HG02763 (cell line): ENCODE data around the gene NCAM1.
"Not testable (repeated sequence)": the region's sequence is repeated elsewhere in the genome, so short reads cannot be mapped to it uniquely, and the experiment has no call there.

Experiments
- ATAC-seq: cut with Tn5 transposase; IDR thresholded peaks from one replicate; pipeline ENCODE4 v1.9.1; 2021; ENCODE audit warnings: mild to moderate bottlenecking, moderate library complexity; ENCODE audit not compliant: unreplicated experiment

The NCAM1 gene

DNA sequence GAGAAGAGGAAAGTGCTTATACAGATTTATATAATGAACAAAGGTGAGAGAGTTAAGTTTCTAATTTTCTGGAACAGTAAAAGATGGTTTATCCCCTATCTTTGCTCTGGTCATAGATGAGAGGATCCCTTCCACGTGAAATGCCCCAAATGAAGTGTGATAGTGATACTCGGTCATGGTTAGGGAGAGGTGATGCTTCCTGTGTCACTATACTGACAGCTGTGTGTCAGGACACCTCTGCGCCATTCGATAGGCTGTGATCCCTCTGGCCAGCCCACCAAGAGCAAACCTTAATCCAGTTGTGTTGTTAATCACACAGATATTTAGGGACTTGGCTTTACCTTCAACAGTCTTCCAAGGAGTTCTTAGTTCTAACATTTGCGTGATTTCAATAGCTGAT is 57.7 kb downstream of the NCAM1 start:
- ATAC-seq, result no peak

DNA sequence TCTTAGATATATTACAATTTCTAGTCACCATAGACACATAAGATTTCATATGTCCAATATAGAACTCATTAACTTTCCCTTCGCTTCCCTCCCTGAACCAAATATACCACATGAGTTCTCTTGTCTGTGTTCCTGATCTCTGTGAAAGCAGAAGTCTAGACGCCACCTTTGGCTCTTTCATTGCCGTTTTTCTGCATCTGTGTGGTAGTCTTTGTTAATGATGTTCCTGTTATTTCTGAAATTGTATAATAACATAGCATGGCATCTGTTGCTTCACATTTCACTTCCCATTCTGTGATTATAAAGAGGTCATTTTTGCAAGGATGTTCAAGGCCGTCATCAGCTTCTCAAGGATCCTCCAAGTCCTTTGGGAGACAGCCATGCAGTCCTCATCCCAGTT is 58.5 kb downstream of the NCAM1 start:
- no peak for ATAC-seq

DNA sequence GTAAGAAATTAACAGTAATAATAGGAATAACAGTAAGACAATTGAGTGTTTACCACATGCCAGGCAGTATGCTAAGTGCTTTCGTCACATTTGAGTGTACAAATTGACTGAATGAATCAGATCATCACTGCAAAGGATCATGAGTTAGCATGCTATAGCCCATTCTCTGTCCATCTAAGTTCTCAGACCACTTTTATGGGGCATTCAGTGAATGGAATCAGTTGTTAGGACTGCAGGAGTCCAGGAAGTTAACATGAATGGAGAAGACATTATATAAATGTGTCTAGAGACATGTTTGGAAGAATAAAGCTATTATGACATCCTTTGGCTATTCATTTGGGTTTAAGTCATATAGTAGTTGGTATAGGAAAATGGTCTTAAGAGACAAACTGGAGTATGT is 59.9 kb downstream of the NCAM1 start:
- ATAC-seq, result no peak

GRCh38 chr11:113022262-113022661 is 61.0 kb downstream of the NCAM1 start:
- no peak for ATAC-seq

- no peak for ATAC-seq
Observed at GRCh38 chr11:113023228-113023627, 62.0 kb downstream of the NCAM1 start.

- ATAC-seq, result no peak
Observed at GRCh38 chr11:113023986-113024385, 62.8 kb downstream of the NCAM1 start.

- ATAC-seq, result no peak
Observed at GRCh38 chr11:113026778-113027177, 65.6 kb downstream of the NCAM1 start.

DNA sequence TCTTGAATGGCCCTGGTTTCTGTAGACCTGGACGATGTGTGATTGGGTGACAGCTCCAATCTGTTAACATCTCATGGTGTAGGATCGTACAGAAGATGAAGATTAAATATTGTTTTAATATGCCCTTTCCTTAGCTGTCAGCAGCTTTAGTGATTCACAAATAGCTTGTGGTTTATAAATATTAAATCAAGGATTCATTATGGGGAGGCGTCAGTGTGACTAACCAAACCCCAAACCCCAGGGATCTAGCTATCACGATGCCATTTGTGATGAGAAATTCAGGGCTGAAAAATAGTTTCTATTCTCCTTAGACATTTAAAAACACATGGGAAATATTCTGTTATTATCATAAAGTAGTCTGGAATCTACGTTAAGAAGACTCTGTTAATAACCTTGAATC is 73.4 kb downstream of the NCAM1 start:
- ATAC-seq, result no peak

DNA sequence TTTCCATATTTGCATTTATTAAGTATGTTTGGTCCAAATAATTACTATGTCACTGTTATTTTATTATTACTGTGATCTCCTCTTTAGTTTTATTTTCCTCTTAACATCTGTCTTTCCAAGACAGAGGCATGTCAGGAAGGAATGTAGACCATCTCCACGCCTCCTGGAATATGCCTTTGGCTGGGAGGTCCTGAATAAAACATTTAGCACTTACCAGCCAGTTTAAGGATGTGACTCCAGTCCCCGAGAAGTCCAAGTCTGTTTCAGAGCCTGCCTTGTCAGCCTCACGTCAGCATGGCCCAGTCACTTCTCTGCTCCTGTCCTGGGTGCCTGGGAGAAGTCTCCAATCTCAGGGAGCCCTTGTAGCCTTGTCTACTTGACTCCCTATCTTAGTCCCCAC is 74.5 kb downstream of the NCAM1 start:
- ATAC-seq, result no peak

GRCh38 chr11:113043698-113044097 is 82.5 kb downstream of the NCAM1 start:
- no peak for ATAC-seq

GRCh38 chr11:113045146-113045545 is 83.9 kb downstream of the NCAM1 start:
- no peak for ATAC-seq

- no peak for ATAC-seq
Observed at GRCh38 chr11:113046866-113047265, 85.6 kb downstream of the NCAM1 start.

DNA sequence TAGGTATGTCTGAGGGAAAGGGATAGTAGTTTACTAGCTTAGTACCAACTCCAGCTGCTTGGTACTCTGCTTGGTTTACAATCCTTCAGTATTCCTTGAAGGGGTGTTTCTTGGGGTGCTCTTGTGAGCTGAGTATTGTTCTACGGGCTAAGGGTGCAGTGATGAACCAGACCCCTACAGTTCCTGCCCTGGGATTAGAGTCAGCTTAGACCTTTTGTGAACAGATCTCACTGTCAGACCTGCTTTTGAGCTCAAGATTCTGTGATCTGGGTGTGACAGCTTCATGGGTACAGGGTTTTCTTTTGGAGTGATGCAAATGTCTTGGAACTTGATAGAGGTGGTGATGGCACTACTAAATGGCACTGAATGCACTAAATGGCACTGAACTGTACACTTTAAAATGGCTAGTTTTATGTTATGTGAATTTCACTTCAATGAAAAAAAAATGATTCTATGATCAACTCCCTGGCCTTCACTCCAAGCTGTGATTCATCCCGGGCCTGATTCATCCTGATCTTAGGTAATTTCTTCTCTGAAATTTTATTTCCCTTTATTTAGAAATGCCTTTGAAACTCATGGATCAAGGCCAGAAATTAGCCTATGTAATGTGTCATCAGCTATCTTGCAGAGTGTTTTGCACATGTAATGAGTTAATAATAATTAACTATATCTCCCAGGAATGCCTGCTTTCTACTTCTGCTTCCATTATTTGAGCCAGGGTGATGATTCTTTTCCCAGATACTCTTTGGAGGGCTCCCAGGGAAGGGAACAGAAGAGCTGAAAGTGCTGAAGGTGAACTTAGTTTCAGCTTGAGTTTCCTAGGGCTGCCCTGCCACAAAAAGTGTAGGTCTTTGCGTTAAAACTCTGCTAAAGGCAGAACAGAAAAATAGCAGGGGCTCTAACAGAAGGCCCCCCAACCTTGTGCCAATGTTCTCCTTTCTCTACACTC is 87.9 kb downstream of the NCAM1 start:
- no peak for ATAC-seq

DNA sequence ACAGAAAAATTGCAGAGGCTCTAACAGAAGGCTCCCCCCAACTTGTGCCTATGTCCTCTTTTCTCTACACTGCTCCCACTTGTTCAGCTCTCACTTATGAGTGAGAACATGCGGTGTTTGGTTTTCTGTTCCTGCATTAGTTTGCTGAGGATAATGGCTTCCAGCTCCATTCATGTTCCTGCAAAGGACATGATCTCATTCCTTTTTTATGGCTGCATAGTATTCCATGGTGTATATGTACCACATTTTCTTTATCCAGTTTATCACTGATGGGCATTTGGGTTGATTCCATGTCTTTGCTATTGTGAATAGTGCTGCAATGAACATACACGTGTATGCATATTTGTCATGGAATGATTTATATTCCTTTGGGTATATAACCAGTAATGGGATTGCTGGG is 91.8 kb downstream of the NCAM1 start:
- not testable (repeated sequence) for ATAC-seq

- no peak for ATAC-seq
Observed at GRCh38 chr11:113057038-113057437, 95.8 kb downstream of the NCAM1 start.

GRCh38 chr11:113059548-113059947 is 98.3 kb downstream of the NCAM1 start:
- ATAC-seq, result no peak

DNA sequence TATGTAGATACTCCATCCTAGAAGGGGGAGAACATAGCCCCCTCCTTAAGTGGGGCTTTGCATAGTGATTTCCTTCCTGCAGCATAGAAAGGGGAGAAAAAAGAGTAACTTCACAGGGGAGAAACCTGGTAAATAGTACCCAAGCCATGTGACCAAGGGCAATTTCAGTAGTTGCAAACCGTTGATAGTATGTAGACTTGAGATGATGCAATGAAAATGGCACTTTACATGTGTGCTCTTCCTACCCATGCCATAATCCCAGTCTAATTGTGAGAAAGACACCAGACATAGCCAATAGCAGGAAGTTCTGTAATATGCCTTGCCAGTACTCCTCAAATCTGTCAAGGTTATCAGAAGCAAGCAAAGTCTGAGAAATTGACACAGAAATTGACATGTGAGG is 104.1 kb downstream of the NCAM1 start:
- no peak for ATAC-seq

DNA sequence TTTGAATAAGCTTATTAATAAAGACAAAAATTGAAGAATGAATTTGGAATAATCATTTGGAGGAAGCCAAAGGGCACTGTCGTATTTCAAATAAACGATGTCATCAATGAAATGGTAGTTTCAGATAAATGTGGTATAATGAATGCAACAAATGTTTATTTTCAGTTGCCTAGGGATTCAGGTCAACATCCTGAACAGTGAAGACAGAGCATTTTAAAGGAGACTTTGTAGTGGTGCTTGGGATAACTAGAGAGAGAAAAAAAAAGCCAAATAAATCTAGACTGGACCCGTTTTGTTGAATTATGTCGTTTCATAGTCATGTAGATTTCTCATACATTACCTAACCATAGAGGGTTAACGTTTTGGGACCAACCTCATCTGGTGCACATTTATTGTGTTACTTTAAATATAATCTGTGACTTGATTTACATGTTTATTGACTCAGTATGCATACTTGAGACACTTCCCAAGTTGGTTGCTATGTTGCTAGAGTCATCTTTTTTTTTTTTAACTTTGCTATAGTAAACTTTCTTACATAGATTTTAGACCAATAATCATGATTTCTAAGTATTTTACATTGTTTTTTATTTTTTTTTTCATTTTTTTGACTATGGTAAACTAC is 111.1 kb downstream of the NCAM1 start:
- no peak for ATAC-seq

GRCh38 chr11:113073290-113073953 is 112.2 kb downstream of the NCAM1 start:
- no peak for ATAC-seq

GRCh38 chr11:113075586-113076095 is 114.4 kb downstream of the NCAM1 start:
- no peak for ATAC-seq

GRCh38 chr11:113077379-113077778 is 116.2 kb downstream of the NCAM1 start:
- no peak for ATAC-seq
